K562 (cell line): Measurements from ENCODE around the gene RAD21L1.

Source experiments
- ATF7 ChIP-seq: fragments of 450-650 bp; IDR thresholded peaks from 2 replicates; pipeline ENCODE4 v1.7.1; 2014; ENCODE audit warnings: mild to moderate bottlenecking, moderate library complexity
- BHLHE40 ChIP-seq: IDR thresholded peaks from 2 replicates; pipeline ENCODE4 v1.6.1; 2011; ENCODE audit warnings: low read length, improper control_type of control experiment
- BRD4 ChIP-seq: fragments of 200-600 bp; sonication (generic); IDR thresholded peaks from 2 replicates; pipeline ENCODE4 v1.6.1; 2017; ENCODE audit warnings: inconsistent platforms
- CHD4 ChIP-seq: fragments of 200-600 bp; sonication (generic); IDR thresholded peaks from 3 replicates; pipeline ENCODE4 v1.6.1; 2012; ENCODE audit warnings: low read depth, mild to moderate bottlenecking, mixed read lengths, low read length, inconsistent platforms; ENCODE audit not compliant: insufficient read depth, insufficient replicate concordance, poor library complexity, severe bottlenecking
- CTCF ChIP-seq, 3 experiments: IDR thresholded peaks in 2 of 3; conservative IDR thresholded peaks in 1 of 3; 2 replicates each; pipeline ENCODE4 v1.5.1; 2011 to 2012; ENCODE audit warnings: low read length in 3 of 3, mild to moderate bottlenecking in 3 of 3, control low read depth in 2 of 3, improper control_type of control experiment in 1 of 3, inconsistent platforms in 1 of 3, low read depth in 1 of 3, mixed read lengths in 1 of 3, moderate library complexity in 1 of 3; ENCODE audit not compliant: insufficient read depth in 2 of 3
- GTF3C2 ChIP-seq: IDR thresholded peaks from 3 replicates; pipeline ENCODE4 v1.6.1; 2011; ENCODE audit warnings: borderline replicate concordance, mild to moderate bottlenecking, moderate library complexity; ENCODE audit not compliant: insufficient read length; ENCODE audit errors: extremely low read depth
- MEF2D ChIP-seq: conservative IDR thresholded peaks from 2 replicates; pipeline ENCODE4 v1.6.1; 2016; ENCODE audit warnings: low read depth, missing genetic modification characterization, missing compliant biosample characterization
- POLR3A ChIP-seq: IDR thresholded peaks from 2 replicates; pipeline ENCODE4 v1.6.1; 2011; ENCODE audit warnings: borderline replicate concordance, mild to moderate bottlenecking, moderate library complexity; ENCODE audit not compliant: insufficient read length, insufficient read depth; ENCODE audit errors: extremely low read depth
- STAT6 ChIP-seq: sonication (generic); formaldehyde crosslinking; IDR thresholded peaks from 2 replicates; pipeline ENCODE4 v1.8.1; 2023; ENCODE audit warnings: mild to moderate bottlenecking, missing genetic modification reagents
- TBP ChIP-seq: optimal IDR thresholded peaks from 2 replicates; pipeline ENCODE3; 2011; ENCODE audit warnings: low read depth, low read length, improper control_type of control experiment
- ZKSCAN1 ChIP-seq: fragments of 150-350 bp; IDR thresholded peaks from 2 replicates; pipeline ENCODE4 v1.6.1; 2016; ENCODE audit warnings: low read depth, low read length
- ZNF23 ChIP-seq: fragments of 250-450 bp; sonication (Bioruptor Pico); IDR thresholded peaks from 2 replicates; pipeline ENCODE4 v1.4.0; 2020; ENCODE audit warnings: mild to moderate bottlenecking
- TF ChIP-seq, protein P1 (sequence below): sonication (generic); formaldehyde crosslinking; IDR thresholded peaks from 2 replicates; pipeline ENCODE4 v1.8.1; 2023; ENCODE audit warnings: mild to moderate bottlenecking, missing genetic modification reagents

GRCh38 chr20:1182106-1182505 is 43.7 kb upstream of the RAD21L1 start:
- no peak for TF ChIP-seq TBP
- TF ChIP-seq BHLHE40 = no peak
- no peak for TF ChIP-seq STAT6 (CRISPR knock-in tag)
- TF ChIP-seq ATF7 = no peak
- TF ChIP-seq ZNF23 (CRISPR knock-in tag) = no peak
- no peak for TF ChIP-seq CTCF (IDR thresholded peaks at IDR 0.05 in 2 of 3, conservative IDR thresholded peaks at IDR 0.05 in 1 of 3; ENCODE audit: insufficient read depth in 2 of 3, low read depth in 1 of 3, low read length in 3 of 3)
- TF ChIP-seq BRD4 = no peak
- no peak for TF ChIP-seq ZKSCAN1
- TF ChIP-seq POLR3A = no peak
- no peak for TF ChIP-seq CHD4
- TF ChIP-seq, protein P1, sequence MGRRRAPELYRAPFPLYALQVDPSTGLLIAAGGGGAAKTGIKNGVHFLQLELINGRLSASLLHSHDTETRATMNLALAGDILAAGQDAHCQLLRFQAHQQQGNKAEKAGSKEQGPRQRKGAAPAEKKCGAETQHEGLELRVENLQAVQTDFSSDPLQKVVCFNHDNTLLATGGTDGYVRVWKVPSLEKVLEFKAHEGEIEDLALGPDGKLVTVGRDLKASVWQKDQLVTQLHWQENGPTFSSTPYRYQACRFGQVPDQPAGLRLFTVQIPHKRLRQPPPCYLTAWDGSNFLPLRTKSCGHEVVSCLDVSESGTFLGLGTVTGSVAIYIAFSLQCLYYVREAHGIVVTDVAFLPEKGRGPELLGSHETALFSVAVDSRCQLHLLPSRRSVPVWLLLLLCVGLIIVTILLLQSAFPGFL (CRISPR knock-in tag) = no peak
- no peak for TF ChIP-seq GTF3C2
- TF ChIP-seq MEF2D (tag) = no peak
